Measurements from ENCODE around the gene CACNG4. TPM values are rescaled to one million over a fixed set of nuclear protein-coding genes. Genes with fewer than 3 reads are reported as not detected.

The CACNG4 gene
- total RNA-seq, 4 donors from 2014 or later = 0.27 to 1.9 TPM; not detected in 2

DNA sequence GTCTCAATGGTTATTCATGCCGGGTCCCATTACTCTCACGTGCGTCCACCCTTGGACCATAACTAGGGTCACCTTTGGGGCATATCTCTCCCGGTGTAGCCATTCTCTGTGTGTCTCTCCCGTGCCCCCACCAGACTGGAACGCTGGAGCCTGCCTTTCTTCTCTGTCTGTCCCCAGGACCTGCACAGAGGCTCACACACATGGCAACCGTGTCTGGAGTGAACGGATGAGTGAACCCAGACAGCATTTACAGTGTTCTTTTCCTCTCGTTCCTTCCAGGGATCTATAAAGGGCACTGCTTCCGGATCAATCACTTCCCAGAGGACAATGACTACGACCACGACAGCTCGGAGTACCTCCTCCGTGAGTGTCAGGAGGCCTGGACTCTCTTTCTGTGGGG, 53.4 kb downstream of the CACNG4 start:
- no peaks in the 10 kb centered on the region for H3K4me1 ChIP-seq
- no peaks in the 10 kb centered on the region for H3K9me3 ChIP-seq
- in situ Hi-C loops (cut with MboI; ENCODE audit: low pct_ligation_motif_present in 1 of 4, low pct_unique_long_range_greater_than_20kb in 1 of 4, low sequenced_read_pairs in 3 of 4) (no loop called here), intact Hi-C loops (cut with DNase I; ENCODE audit: low total_unique reads) (no loop called here)
- H3K27ac ChIP-seq = no peak overlapping the region
- no peaks in the 10 kb centered on the region for H3K36me3 ChIP-seq
- DNase-seq = no peak
- H3K27me3 ChIP-seq = no peaks in the 10 kb centered on the region
- WGBS, 2 donors (ENCODE audit: low coverage in 1 of 2) = 84% methylated on average over 14 of the region's 14 CpGs; no CpG with 5 or more reads in 1 of the 2 donors
- no peak for TF ChIP-seq EP300 (IDR thresholded peaks at IDR 0.05; ENCODE audit: low read depth)
- TF ChIP-seq, protein P1, sequence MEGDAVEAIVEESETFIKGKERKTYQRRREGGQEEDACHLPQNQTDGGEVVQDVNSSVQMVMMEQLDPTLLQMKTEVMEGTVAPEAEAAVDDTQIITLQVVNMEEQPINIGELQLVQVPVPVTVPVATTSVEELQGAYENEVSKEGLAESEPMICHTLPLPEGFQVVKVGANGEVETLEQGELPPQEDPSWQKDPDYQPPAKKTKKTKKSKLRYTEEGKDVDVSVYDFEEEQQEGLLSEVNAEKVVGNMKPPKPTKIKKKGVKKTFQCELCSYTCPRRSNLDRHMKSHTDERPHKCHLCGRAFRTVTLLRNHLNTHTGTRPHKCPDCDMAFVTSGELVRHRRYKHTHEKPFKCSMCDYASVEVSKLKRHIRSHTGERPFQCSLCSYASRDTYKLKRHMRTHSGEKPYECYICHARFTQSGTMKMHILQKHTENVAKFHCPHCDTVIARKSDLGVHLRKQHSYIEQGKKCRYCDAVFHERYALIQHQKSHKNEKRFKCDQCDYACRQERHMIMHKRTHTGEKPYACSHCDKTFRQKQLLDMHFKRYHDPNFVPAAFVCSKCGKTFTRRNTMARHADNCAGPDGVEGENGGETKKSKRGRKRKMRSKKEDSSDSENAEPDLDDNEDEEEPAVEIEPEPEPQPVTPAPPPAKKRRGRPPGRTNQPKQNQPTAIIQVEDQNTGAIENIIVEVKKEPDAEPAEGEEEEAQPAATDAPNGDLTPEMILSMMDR (IDR thresholded peaks at IDR 0.05) = no peak
- no peak overlapping the region for H3K4me3 ChIP-seq

DNA sequence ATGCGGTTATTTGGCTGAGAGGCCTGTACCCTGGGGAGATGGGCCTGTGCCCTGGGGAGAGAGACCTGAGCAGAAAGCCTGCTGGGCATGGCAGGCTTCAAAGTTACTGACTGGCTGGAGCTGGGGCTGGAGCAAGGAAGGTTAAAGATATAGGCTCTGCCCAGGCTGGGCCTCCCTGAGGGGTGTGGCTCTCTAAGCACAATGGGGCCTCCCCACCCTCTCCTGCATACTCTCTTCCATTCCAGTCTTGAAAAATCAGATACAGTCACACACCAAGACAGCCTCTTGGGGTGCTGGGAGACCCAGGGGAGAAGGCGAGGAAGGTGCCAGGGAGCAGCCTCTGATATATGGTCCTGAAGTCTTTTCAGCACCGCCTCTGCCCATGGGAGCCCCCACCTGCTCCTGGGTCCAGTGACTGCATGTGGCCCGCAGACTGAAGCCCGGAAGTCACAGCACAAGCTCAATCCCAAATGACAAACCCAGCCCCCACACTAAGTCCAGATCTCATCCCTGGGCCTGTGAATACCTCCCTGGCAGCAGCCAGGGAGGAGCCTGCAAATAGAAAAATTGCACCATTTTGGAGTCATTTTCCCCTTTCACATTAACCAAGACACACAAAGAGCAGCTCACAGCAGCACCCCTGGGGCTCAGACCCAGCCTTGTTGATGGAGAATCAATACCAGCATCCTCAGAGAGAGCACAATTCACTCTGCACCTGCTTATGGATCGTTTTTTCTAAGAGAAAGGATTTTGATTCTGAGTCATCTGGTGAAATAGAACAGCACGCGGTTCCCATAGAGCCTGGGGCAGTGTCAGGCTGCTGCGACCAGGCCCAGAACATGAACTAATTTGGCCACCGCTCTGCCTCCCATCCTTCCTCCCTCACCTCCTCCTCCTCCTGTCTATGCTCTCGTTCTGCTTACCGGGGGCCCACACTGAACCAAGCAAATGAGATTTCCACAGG, 54.2 kb downstream of the CACNG4 start:
- 57 to 84% methylated on average over 1 to 12 of the region's 12 CpGs for WGBS, 2 donors (ENCODE audit: low coverage in 1 of 2)
- TF ChIP-seq EP300 (IDR thresholded peaks at IDR 0.05; ENCODE audit: low read depth) (no peak), POLR2AphosphoS5 (IDR thresholded peaks at IDR 0.05) (no peak), POLR2A (IDR thresholded peaks at IDR 0.05) (no peak)
- TF ChIP-seq, protein P1 (IDR thresholded peaks at IDR 0.05) = no peak
- Histone ChIP-seq H3K4me1 (no peaks in the 10 kb centered on the region), H3K27me3 (no peaks in the 10 kb centered on the region), H3K9me3 (no peaks in the 10 kb centered on the region), H3K36me3 (no peaks in the 10 kb centered on the region), H3K27ac (no peak overlapping the region), H3K4me3 (no peak overlapping the region)
- intact Hi-C loops (cut with DNase I; ENCODE audit: low total_unique reads) = no loop called here
- peak; percentile 9 for DNase-seq
- in situ Hi-C loops (cut with MboI; ENCODE audit: low pct_ligation_motif_present in 1 of 4, low pct_unique_long_range_greater_than_20kb in 1 of 4, low sequenced_read_pairs in 3 of 4) = no loop called here

DNA sequence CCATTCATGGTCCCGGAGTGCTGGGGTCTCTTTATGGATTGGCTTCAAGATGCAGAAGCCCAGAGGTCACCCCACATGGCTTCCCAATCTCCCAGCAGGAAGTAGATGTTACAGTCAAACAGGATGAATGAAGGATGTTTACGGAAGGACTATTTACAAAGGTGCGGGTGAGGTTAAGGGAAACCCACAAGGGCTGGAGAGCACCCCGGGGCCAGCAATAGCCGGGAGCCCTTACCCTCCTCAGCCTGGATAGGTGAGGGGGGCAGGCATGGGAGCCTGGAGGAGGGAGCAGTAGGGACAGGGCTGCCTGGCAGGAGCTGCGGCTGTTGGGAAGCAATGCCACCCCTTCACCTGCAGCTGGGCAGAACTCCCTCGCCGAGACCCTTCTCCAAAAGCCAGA, 55.3 kb downstream of the CACNG4 start:
- H3K36me3 ChIP-seq = no peaks in the 10 kb centered on the region
- peaks cover 0 to 1% (median under 1%) of the 10 kb centered on the region in 4 donors for H3K4me1 ChIP-seq
- no peak overlapping the region for H3K27ac ChIP-seq
- in situ Hi-C loops (cut with MboI; ENCODE audit: low pct_ligation_motif_present in 1 of 4, low pct_unique_long_range_greater_than_20kb in 1 of 4, low sequenced_read_pairs in 3 of 4) = no loop called here
- WGBS, 2 donors (ENCODE audit: low coverage in 1 of 2) = 76% methylated on average over 8 of the region's 8 CpGs; no CpG with 5 or more reads in 1 of the 2 donors
- H3K4me3 ChIP-seq = no peak overlapping the region
- TF ChIP-seq POLR2A (IDR thresholded peaks at IDR 0.05) = no peak
- TF ChIP-seq POLR2AphosphoS5 (IDR thresholded peaks at IDR 0.05) = no peak
- TF ChIP-seq, protein P1 (IDR thresholded peaks at IDR 0.05) = no peak
- TF ChIP-seq EP300 (IDR thresholded peaks at IDR 0.05; ENCODE audit: low read depth) = no peak
- DNase-seq = no peak
- no peaks in the 10 kb centered on the region for H3K9me3 ChIP-seq
- H3K27me3 ChIP-seq = no peaks in the 10 kb centered on the region
- intact Hi-C loops (cut with DNase I; ENCODE audit: low total_unique reads) = no loop called here

DNA sequence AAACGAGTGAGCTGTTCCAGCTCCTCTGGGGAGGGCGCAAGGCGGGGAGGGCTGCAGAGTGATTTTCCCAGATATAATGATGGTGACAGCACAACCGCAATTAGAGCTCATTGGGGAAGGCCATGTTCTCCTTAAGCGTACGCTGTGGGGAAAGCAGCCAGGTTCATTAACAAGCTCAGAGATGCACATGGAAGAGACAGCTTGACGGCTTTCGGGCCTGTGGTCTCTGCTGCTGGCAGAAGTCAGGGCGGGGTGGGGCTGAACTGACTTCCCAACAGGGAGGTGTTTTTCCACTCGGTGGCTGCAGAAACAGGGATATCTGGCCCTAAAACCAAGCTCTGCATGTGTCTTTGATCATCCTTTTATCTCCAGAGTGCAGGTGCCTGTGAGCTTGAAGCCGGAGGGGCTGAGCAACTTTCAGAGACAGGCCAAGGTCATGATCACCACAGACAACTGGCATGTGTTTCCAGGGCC, 55.8 kb downstream of the CACNG4 start:
- Histone ChIP-seq H3K27ac (no peak overlapping the region), H3K4me1 (peaks cover 0 to 4% (median 2%) of the 10 kb centered on the region in 4 donors), H3K4me3 (no peak overlapping the region), H3K9me3 (no peaks in the 10 kb centered on the region), H3K27me3 (no peaks in the 10 kb centered on the region), H3K36me3 (no peaks in the 10 kb centered on the region)
- in situ Hi-C loops (cut with MboI; ENCODE audit: low pct_ligation_motif_present in 1 of 4, low pct_unique_long_range_greater_than_20kb in 1 of 4, low sequenced_read_pairs in 3 of 4) = no loop called here
- WGBS, 2 donors (ENCODE audit: low coverage in 1 of 2) = 68 to 80% methylated on average over 3 to 11 of the region's 11 CpGs
- TF ChIP-seq POLR2AphosphoS5 (IDR thresholded peaks at IDR 0.05) (no peak), EP300 (IDR thresholded peaks at IDR 0.05; ENCODE audit: low read depth) (no peak), POLR2A (IDR thresholded peaks at IDR 0.05) (no peak)
- TF ChIP-seq, protein P1 (IDR thresholded peaks at IDR 0.05) = no peak
- DNase-seq = no peak
- intact Hi-C loops (cut with DNase I; ENCODE audit: low total_unique reads) = no loop called here
